Right atrium auricular region (tissue), 2 donors: ENCODE results near the gene CISD2. TPM values are rescaled to one million over a fixed set of nuclear protein-coding genes. Genes with fewer than 3 reads are reported as not detected.

ENCODE experiments used
- DNase-seq: peaks from one replicate; pipeline ENCODE4 v3.0.0-alpha.2; 2019; ENCODE audit warnings: low spot score
- H3K27ac ChIP-seq, 2 donors: fragments of 200-600 bp; sonication (generic); 1 replicate in 1 of 2; 2 replicates in 1 of 2; pipeline ENCODE4 v1.5.1; 2016 to 2019
- H3K27me3 ChIP-seq, 2 donors: fragments of 200-600 bp; sonication (generic); one replicate each; pipeline versions ENCODE4 v1.5.1 to v1.6.0; 2017 to 2019
- H3K36me3 ChIP-seq: fragments of 200-600 bp; sonication (generic); one replicate; pipeline ENCODE4 v1.5.1; 2016
- H3K4me1 ChIP-seq, 2 donors: fragments of 200-600 bp; sonication (generic); one replicate each; pipeline versions ENCODE4 v1.5.1 to v1.6.0; 2017 to 2019
- H3K4me3 ChIP-seq, 2 donors: fragments of 200-600 bp; sonication (generic); 1 replicate in 1 of 2; 2 replicates in 1 of 2; pipeline ENCODE4 v1.5.1; 2017 to 2019; ENCODE audit warnings: mild to moderate bottlenecking in 1 of 2, moderate library complexity in 1 of 2
- H3K9me3 ChIP-seq, 2 donors: fragments of 200-600 bp; sonication (generic); one replicate each; pipeline ENCODE4 v1.5.1; 2019
- total RNA-seq, 2 donors: library from RNA; depleted of rRNA; stranded (reverse); fragments of >200 nt; gene quantifications; one replicate each; pipeline ENCODE4 v1.1.0, GENCODE V29; 2016
- TF ChIP-seq, protein P1 (sequence below), 2 donors: fragments of 200-600 bp; sonication (generic); IDR thresholded peaks; one replicate each; pipeline ENCODE4 v1.5.1; 2019; ENCODE audit warnings: antibody characterized with exemption in 2 of 2

The CISD2 gene
- total RNA-seq, 2 donors from 2014 or later = 10.5 to 11.5 TPM

DNA sequence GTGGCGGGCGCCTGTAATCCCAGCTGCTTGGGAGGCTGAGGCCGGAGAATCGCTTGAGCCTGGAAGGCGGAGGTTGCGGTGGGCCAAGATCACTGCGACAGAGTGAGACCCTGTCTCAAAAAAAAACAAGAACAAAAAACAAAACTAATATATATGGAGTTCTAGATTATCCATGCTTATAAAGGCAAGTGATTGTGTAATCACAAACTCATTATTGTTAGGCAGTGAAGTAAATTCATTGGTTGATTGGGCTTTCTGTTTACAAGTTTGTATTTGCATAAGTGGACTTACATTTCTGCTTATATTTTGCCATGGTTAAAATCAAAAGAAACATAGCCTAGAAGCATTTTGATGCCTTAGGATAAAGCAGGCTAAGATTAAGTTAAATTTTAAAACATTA, 39.0 kb upstream of the CISD2 start:
- Histone ChIP-seq H3K27ac (peak overlapping the region; percentile 100), H3K4me1 (peaks cover 0 to 11% of the 10 kb centered on the region in 2 donors)

DNA sequence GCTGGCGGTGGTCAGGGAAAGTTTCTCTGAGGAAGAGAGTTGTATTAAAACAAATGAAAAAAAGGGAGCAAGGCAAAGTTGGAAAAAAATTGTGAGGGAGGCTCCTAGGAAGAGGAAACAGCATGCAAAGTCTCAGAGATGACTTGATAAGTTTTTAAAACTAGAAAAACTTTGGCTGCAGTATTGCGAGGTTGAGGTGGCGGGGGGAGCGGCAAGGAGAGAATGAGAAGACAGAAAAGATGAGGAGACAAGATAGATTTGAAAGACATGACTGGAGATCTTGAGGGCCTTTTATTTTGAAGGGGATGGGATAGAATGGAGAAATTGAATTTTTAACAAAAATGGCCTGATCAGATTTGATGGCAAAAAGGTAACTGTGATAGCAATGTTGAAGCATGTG, 36.7 kb upstream of the CISD2 start:
- H3K27me3 ChIP-seq = no peaks in the 10 kb centered on the region
- TF ChIP-seq, protein P1, sequence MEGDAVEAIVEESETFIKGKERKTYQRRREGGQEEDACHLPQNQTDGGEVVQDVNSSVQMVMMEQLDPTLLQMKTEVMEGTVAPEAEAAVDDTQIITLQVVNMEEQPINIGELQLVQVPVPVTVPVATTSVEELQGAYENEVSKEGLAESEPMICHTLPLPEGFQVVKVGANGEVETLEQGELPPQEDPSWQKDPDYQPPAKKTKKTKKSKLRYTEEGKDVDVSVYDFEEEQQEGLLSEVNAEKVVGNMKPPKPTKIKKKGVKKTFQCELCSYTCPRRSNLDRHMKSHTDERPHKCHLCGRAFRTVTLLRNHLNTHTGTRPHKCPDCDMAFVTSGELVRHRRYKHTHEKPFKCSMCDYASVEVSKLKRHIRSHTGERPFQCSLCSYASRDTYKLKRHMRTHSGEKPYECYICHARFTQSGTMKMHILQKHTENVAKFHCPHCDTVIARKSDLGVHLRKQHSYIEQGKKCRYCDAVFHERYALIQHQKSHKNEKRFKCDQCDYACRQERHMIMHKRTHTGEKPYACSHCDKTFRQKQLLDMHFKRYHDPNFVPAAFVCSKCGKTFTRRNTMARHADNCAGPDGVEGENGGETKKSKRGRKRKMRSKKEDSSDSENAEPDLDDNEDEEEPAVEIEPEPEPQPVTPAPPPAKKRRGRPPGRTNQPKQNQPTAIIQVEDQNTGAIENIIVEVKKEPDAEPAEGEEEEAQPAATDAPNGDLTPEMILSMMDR (IDR thresholded peaks at IDR 0.05) = no peak
- no peak for DNase-seq
- H3K4me3 ChIP-seq = no peak overlapping the region
- no peaks in the 10 kb centered on the region for H3K36me3 ChIP-seq
- H3K27ac ChIP-seq = no peak overlapping the region
- H3K9me3 ChIP-seq = no peaks in the 10 kb centered on the region
- peaks cover 0 to 11% of the 10 kb centered on the region in 2 donors for H3K4me1 ChIP-seq

More for the DNA sequence above, 39.0 kb upstream of the CISD2 start:
- peaks cover 9% of the 10 kb centered on the region for H3K36me3 ChIP-seq
- H3K27me3 ChIP-seq = no peaks in the 10 kb centered on the region
- TF ChIP-seq, protein P1 (IDR thresholded peaks at IDR 0.05) = no peak
- no peaks in the 10 kb centered on the region for H3K9me3 ChIP-seq
- H3K4me3 ChIP-seq = no peak overlapping the region
- DNase-seq = no peak

DNA sequence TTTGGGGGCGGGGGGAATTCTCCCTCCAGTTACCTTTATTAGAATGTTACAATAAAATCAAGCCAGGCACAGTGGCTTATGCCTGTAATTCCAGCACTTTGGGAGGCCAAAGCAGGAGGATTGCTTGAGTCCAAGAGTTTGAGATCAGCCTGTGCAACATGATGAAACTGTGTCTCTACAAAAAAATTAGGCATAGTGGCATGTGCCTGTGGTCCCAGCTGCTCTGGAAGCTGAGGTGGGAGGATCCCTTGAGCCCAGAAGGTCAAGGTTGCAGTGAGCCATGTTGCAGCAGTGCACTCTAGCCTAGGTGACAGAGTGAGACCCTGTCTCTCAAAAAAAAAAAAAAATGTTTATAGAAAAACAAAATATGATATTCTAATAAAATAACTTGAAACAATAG, 36.1 kb upstream of the CISD2 start:
- peak overlapping the region in 1 of 2 donors; percentile 23 for H3K27ac ChIP-seq
- H3K36me3 ChIP-seq = no peaks in the 10 kb centered on the region
- TF ChIP-seq, protein P1 (IDR thresholded peaks at IDR 0.05) = no peak
- H3K4me1 ChIP-seq = peaks cover 0 to 11% of the 10 kb centered on the region in 2 donors
- no peaks in the 10 kb centered on the region for H3K27me3 ChIP-seq
- H3K9me3 ChIP-seq = no peaks in the 10 kb centered on the region
- no peak for DNase-seq
- no peak overlapping the region for H3K4me3 ChIP-seq

DNA sequence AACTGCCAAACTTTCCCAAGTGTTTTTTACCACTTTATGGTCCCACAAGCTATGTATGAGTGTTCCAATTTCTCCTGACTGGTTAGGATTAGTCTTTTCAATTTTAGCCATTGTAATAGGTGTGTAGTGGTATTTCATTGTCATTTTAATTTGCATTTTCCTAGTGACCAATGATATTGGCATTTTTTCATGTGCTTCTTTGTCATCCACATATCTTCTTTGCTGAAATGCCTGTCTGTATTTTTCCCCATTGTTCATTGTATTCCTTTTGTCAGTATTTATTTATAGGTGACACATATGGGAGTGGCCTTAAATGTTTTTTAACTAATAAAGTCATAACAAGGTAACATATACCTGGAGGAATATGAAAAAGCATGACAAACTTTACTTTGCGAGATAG, 32.2 kb upstream of the CISD2 start:
- no peaks in the 10 kb centered on the region for H3K36me3 ChIP-seq
- H3K4me3 ChIP-seq = no peak overlapping the region
- no peaks in the 10 kb centered on the region for H3K27me3 ChIP-seq
- no peak overlapping the region for H3K27ac ChIP-seq
- TF ChIP-seq, protein P1 (IDR thresholded peaks at IDR 0.05) = no peak
- DNase-seq = no peak
- H3K4me1 ChIP-seq = no peaks in the 10 kb centered on the region
- H3K9me3 ChIP-seq = no peaks in the 10 kb centered on the region

DNA sequence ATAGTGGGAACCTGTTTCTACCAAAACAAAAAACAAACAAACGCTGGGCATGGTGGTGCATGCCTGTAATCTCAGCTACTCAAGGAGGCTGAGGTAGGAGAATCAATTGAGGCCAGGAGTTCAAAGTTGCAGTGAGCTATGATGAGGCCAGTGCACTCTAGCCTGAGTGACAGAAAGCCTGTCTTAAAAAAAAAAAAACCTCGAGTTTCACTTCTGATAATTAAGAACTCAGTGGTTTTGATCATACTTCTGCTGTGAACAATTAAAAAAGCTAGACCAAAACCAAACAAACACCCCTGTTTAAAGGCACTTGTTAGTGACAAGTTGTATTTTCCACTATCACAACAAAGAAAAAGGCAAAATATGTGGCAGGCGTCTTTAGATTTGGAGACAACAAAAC, 26.4 kb upstream of the CISD2 start:
- peaks cover 4% of the 10 kb centered on the region for H3K36me3 ChIP-seq
- no peak overlapping the region for H3K27ac ChIP-seq

DNA sequence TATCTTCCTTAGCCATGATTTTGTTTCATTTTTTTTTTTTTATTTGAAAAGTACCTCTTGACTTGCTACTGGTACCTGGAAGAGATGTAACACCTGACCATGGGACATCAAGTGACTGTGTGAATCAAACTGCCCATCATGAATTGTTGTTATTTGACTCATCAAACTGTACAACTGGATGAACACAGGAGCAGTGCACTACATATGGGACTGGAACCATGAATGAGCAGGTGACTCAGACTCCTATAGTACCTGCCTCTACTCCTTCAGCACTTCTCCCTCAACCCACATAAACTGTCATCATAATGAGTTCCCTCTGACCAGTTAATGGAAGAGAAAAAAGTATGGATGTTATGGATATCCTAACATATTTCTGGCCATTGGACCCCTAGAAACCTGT, 25.5 kb upstream of the CISD2 start:
- Histone ChIP-seq H3K9me3 (no peaks in the 10 kb centered on the region), H3K36me3 (peaks cover 4% of the 10 kb centered on the region), H3K27me3 (no peaks in the 10 kb centered on the region), H3K4me3 (no peak overlapping the region), H3K27ac (no peak overlapping the region), H3K4me1 (no peaks in the 10 kb centered on the region)
- TF ChIP-seq, protein P1 (IDR thresholded peaks at IDR 0.05) = no peak
- DNase-seq = no peak

More for the DNA sequence above, 26.4 kb upstream of the CISD2 start:
- TF ChIP-seq, protein P1 (IDR thresholded peaks at IDR 0.05) = no peak
- DNase-seq = no peak
- no peak overlapping the region for H3K4me3 ChIP-seq
- no peaks in the 10 kb centered on the region for H3K4me1 ChIP-seq
- H3K9me3 ChIP-seq = no peaks in the 10 kb centered on the region
- no peaks in the 10 kb centered on the region for H3K27me3 ChIP-seq
